Trophoblast cell (in vitro differentiated cells and primary cell): ENCODE data around the gene CCNG1.

Experiments
- DNase-seq, 2 donors: peaks; one replicate each; pipeline ENCODE4 v3.0.0-alpha.2; 2016
- H2AFZ ChIP-seq: 2 replicates; pipeline ENCODE4 v1.6.1; 2013; ENCODE audit warnings: low read length, moderate library complexity, mild to moderate bottlenecking; ENCODE audit not compliant: insufficient read depth, poor library complexity
- H2AK5ac ChIP-seq: 2 replicates; pipeline ENCODE4 v1.6.1; 2013; ENCODE audit warnings: mild to moderate bottlenecking, low read length
- H2BK120ac ChIP-seq: 2 replicates; pipeline ENCODE4 v1.6.1; 2013; ENCODE audit warnings: low read length, mild to moderate bottlenecking, moderate library complexity; ENCODE audit not compliant: insufficient read depth, poor library complexity
- H2BK12ac ChIP-seq: 2 replicates; pipeline ENCODE4 v1.6.1; 2013; ENCODE audit warnings: mild to moderate bottlenecking, low read length, moderate library complexity
- H2BK5ac ChIP-seq: 2 replicates; pipeline ENCODE4 v1.6.1; 2013; ENCODE audit warnings: low read length, low read depth, moderate library complexity, mild to moderate bottlenecking; ENCODE audit not compliant: poor library complexity
- H3K14ac ChIP-seq: 2 replicates; pipeline ENCODE4 v1.6.1; 2013; ENCODE audit warnings: mild to moderate bottlenecking, low read length
- H3K18ac ChIP-seq: 2 replicates; pipeline ENCODE4 v1.6.1; 2013; ENCODE audit warnings: mild to moderate bottlenecking, low read length
- H3K23ac ChIP-seq: 2 replicates; pipeline ENCODE4 v1.6.1; 2013; ENCODE audit warnings: low read length
- H3K27ac ChIP-seq: 2 replicates; pipeline ENCODE4 v1.5.1; 2013; ENCODE audit warnings: low read depth, mild to moderate bottlenecking, inconsistent platforms, low read length, moderate library complexity
- H3K27me3 ChIP-seq: 2 replicates; pipeline ENCODE4 v1.6.1; 2013; ENCODE audit warnings: inconsistent platforms, mild to moderate bottlenecking, low read length, moderate library complexity; ENCODE audit not compliant: insufficient read depth
- H3K36me3 ChIP-seq, 2 experiments: 1 replicate in 1 of 2; 2 replicates in 1 of 2; pipeline ENCODE4 v1.6.1; 2013; ENCODE audit warnings: low read length in 2 of 2, mild to moderate bottlenecking in 2 of 2, moderate library complexity in 1 of 2; ENCODE audit not compliant: insufficient read depth in 2 of 2, control insufficient read depth in 1 of 2
- H3K4ac ChIP-seq: 2 replicates; pipeline ENCODE4 v1.6.1; 2013; ENCODE audit warnings: low read depth, mild to moderate bottlenecking, low read length, moderate library complexity
- H3K4me1 ChIP-seq, 2 experiments: 1 replicate in 1 of 2; 2 replicates in 1 of 2; pipeline ENCODE4 v1.6.1; 2013; ENCODE audit warnings: low read length in 2 of 2, mild to moderate bottlenecking in 2 of 2, moderate library complexity in 1 of 2; ENCODE audit not compliant: insufficient read depth in 2 of 2, control insufficient read depth in 1 of 2
- H3K4me2 ChIP-seq: 2 replicates; pipeline ENCODE4 v1.6.1; 2013; ENCODE audit warnings: inconsistent platforms, mild to moderate bottlenecking, low read length, moderate library complexity
- H3K4me3 ChIP-seq: 2 replicates; pipeline ENCODE4 v1.5.1; 2013; ENCODE audit warnings: mild to moderate bottlenecking, low read depth, low read length, inconsistent platforms
- H3K79me1 ChIP-seq: one replicate; pipeline ENCODE4 v1.6.1; 2013; ENCODE audit warnings: low read length
- H3K79me2 ChIP-seq: 2 replicates; pipeline ENCODE4 v1.6.1; 2013; ENCODE audit warnings: low read length, mild to moderate bottlenecking; ENCODE audit not compliant: control insufficient read depth, insufficient read depth, poor library complexity
- H3K9ac ChIP-seq: 2 replicates; pipeline ENCODE4 v1.6.1; 2013; ENCODE audit warnings: mild to moderate bottlenecking, low read length
- H3K9me3 ChIP-seq: 2 replicates; pipeline ENCODE4 v1.6.1; 2013; ENCODE audit warnings: low read depth, mild to moderate bottlenecking, control low read depth, inconsistent platforms, low read length; ENCODE audit not compliant: insufficient read depth
- H4K12ac ChIP-seq: 2 replicates; pipeline ENCODE4 v1.6.1; 2013; ENCODE audit warnings: low read depth, mild to moderate bottlenecking, low read length, moderate library complexity
- H4K8ac ChIP-seq: 2 replicates; pipeline ENCODE4 v1.6.1; 2013; ENCODE audit warnings: low read depth, mild to moderate bottlenecking, low read length, moderate library complexity
- H4K91ac ChIP-seq: one replicate; pipeline ENCODE4 v1.6.1; 2013; ENCODE audit warnings: low read depth, mild to moderate bottlenecking, low read length, moderate library complexity
- WGBS: extraction: QIAGEN DNeasy Blood & Tissue Kit; methylation state at CpG from one replicate; pipeline ENCODE4 v1.1.7; 2013; ENCODE audit warnings: missing lambda C conversion rate; ENCODE audit not compliant: insufficient read length, insufficient coverage; ENCODE audit errors: extremely low coverage; 5-methylcytosine and 5-hydroxymethylcytosine counted together

Gene CCNG1

DNA sequence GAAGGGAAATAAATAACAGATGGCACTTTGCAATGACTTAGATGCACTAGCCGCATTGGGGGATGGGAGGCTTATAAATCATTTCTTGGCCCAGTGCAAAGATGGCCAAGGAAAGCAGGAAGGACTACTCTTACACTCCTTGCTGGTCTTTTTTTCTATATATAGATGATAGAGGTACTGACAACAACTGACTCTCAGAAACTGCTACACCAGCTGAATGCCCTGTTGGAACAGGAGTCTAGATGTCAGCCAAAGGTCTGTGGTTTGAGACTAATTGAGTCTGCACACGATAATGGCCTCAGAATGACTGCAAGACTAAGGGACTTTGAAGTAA lies 1.7 kb downstream of the CCNG1 start:
- Histone ChIP-seq H3K79me2 (peaks cover 11% of the 10 kb centered on the region), H4K91ac (no peak overlapping the region), H2AFZ (no peak overlapping the region), H3K27ac (no peak overlapping the region), H3K9ac (no peak overlapping the region), H3K79me1 (peaks cover 6% of the 10 kb centered on the region), H3K18ac (no peak overlapping the region), H2AK5ac (no peak overlapping the region), H4K8ac (no peak overlapping the region), H3K4me2 (peak overlapping the region; percentile 61), H3K36me3 (peaks cover 1 to 2% of the 10 kb centered on the region in 2 experiments), H3K27me3 (no peaks in the 10 kb centered on the region), H3K4me3 (no peak overlapping the region), H2BK12ac (no peak overlapping the region), H3K4ac (peak overlapping the region; percentile 72), H3K9me3 (peaks cover 4% of the 10 kb centered on the region), H2BK120ac (no peak overlapping the region), H2BK5ac (no peak overlapping the region), H3K4me1 (peaks cover 0 to 4% of the 10 kb centered on the region in 2 experiments), H3K14ac (no peak overlapping the region), H4K12ac (no peak overlapping the region), H3K23ac (no peak overlapping the region)
- DNase-seq, result no peak
- WGBS, result no CpG with 5 or more reads among the region's 2 CpGs

DNA sequence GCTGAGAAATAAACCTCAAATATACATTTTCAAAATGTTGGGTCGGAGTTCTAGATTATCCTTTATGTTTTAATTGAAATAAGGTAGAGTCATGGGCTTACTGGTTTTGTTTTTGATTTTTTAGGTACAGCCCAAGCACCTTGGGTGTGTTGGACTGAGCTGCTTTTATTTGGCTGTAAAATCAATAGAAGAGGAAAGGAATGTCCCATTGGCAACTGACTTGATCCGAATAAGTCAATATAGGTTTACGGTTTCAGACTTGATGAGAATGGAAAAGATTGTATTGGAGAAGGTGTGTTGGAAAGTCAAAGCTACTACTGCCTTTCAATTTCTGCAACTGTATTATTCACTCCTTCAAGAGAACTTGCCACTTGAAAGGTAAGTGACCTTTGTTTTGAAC lies 3.6 kb downstream of the CCNG1 start:
- Histone ChIP-seq H3K9me3 (peaks cover 4% of the 10 kb centered on the region), H3K79me1 (peaks cover 6% of the 10 kb centered on the region), H3K4me3 (no peak overlapping the region), H3K4me1 (peaks cover 0 to 4% of the 10 kb centered on the region in 2 experiments), H3K9ac (no peak overlapping the region), H2AK5ac (no peak overlapping the region), H2BK12ac (no peak overlapping the region), H3K4me2 (no peak overlapping the region), H3K4ac (no peak overlapping the region), H3K36me3 (peaks cover 5 to 8% of the 10 kb centered on the region in 2 experiments), H4K8ac (no peak overlapping the region), H2BK120ac (no peak overlapping the region), H3K18ac (no peak overlapping the region), H3K79me2 (peaks cover 11% of the 10 kb centered on the region), H3K27me3 (no peaks in the 10 kb centered on the region), H3K14ac (no peak overlapping the region), H3K27ac (no peak overlapping the region), H2AFZ (no peak overlapping the region), H4K91ac (no peak overlapping the region), H3K23ac (no peak overlapping the region), H4K12ac (no peak overlapping the region), H2BK5ac (no peak overlapping the region)
- no CpG with 5 or more reads among the region's 3 CpGs for WGBS
- DNase-seq, result no peak

DNA sequence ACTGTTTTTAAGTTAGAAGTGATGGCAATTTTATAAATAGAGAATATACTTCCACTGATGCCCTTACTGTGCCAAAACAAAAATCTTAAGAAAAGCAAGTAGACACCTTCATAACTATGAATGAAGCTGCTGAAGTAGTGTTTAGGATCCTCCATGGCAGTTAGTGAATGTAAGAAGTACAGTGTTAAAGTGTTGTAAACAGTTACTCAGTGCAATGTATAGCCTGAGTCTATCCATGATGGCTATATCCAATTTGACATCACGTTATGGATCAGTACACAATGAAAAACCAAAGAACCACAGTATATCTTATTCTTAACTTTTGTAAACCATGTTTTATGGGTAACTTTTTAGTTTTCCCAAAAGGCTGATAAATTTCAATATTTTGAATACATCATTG lies 7.1 kb downstream of the CCNG1 start:
- Histone ChIP-seq H3K23ac (no peak overlapping the region), H3K4ac (no peak overlapping the region), H3K9ac (no peak overlapping the region), H4K91ac (no peak overlapping the region), H2BK12ac (no peak overlapping the region), H3K9me3 (no peaks in the 10 kb centered on the region), H4K8ac (no peak overlapping the region), H3K4me3 (no peak overlapping the region), H2AFZ (no peak overlapping the region), H3K27ac (no peak overlapping the region), H2BK5ac (no peak overlapping the region), H3K27me3 (no peaks in the 10 kb centered on the region), H3K79me1 (no peaks in the 10 kb centered on the region), H3K18ac (no peak overlapping the region), H3K36me3 (peaks cover 12 to 18% of the 10 kb centered on the region in 2 experiments), H2BK120ac (no peak overlapping the region), H3K4me1 (no peaks in the 10 kb centered on the region), H3K79me2 (no peaks in the 10 kb centered on the region), H3K4me2 (no peak overlapping the region), H3K14ac (no peak overlapping the region), H2AK5ac (no peak overlapping the region), H4K12ac (no peak overlapping the region)
- DNase-seq, result no peak
- WGBS, result no CpG with 5 or more reads among the region's 1 CpG

DNA sequence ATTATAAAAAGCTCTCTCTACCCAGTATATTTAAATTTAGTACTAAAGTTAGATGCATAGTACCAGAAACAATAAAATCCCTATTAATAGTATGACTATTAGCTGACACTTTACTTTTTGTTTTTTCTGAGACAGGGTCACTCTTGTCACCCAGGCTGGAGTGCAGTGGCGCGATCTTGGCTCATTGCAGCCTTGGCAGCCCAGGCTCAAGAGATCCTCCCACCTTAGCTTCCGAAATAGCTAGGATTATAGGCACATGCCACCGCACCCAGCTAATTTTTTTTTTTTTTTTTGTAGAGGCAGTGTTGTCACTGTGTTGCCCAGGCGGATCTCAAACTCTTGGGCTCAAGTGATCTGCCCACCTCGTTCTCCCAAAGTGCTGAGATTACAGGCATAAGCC lies 8.0 kb downstream of the CCNG1 start:
- Histone ChIP-seq H2BK12ac (no peak overlapping the region), H3K23ac (no peak overlapping the region), H2BK5ac (no peak overlapping the region), H3K9me3 (no peaks in the 10 kb centered on the region), H3K9ac (no peak overlapping the region), H3K14ac (no peak overlapping the region), H4K8ac (no peak overlapping the region), H3K27me3 (no peaks in the 10 kb centered on the region), H3K4ac (no peak overlapping the region), H3K4me2 (no peak overlapping the region), H2AK5ac (no peak overlapping the region), H3K79me1 (no peaks in the 10 kb centered on the region), H3K79me2 (no peaks in the 10 kb centered on the region), H3K27ac (no peak overlapping the region), H3K4me3 (no peak overlapping the region), H4K91ac (no peak overlapping the region), H3K36me3 (peaks cover 12 to 17% of the 10 kb centered on the region in 2 experiments), H3K4me1 (no peaks in the 10 kb centered on the region), H2BK120ac (no peak overlapping the region), H3K18ac (no peak overlapping the region), H4K12ac (no peak overlapping the region), H2AFZ (no peak overlapping the region)
- no CpG with 5 or more reads among the region's 6 CpGs for WGBS
- no peak for DNase-seq
